IMR-90 (cell line): ENCODE results near the gene PGK2.

Source experiments
- BHLHE40 ChIP-seq: fragments of 150-350 bp; IDR thresholded peaks from 2 replicates; pipeline ENCODE4 v1.6.1; 2016; ENCODE audit warnings: mild to moderate bottlenecking, low read depth, low read length
- NFE2L2 ChIP-seq: fragments of 150-350 bp; IDR thresholded peaks from 2 replicates; pipeline ENCODE4 v1.6.1; 2016; ENCODE audit warnings: low read depth, mild to moderate bottlenecking, low read length
- RAD21 ChIP-seq: IDR thresholded peaks from 2 replicates; pipeline ENCODE4 v1.6.1; 2012; ENCODE audit warnings: low read length, improper control_type of control experiment
- TF ChIP-seq, protein P1 (sequence below): conservative IDR thresholded peaks from 2 replicates; pipeline ENCODE4 v1.5.1; 2012; ENCODE audit warnings: mild to moderate bottlenecking, low read depth, low read length, improper control_type of control experiment

DNA sequence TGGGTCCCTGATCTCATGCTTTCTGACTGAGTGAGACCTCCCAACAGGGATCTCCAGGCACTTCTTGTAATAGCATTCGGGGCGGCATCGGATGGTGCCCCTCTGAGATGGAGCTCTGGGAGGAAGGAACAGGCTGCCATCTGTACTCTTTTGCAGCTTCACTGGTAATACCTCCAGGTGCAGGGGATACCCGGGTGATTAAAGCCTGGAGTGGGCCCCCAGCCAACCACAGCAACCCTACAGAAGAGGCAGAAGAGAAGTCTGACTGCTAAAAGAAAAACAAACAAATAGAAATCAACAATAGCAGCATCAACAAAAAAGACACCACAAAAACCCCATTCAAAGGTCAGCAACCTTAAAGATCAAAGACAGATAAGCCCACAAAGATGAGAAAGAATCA lies 19.1 kb upstream of the PGK2 start:
- TF ChIP-seq, protein P1, sequence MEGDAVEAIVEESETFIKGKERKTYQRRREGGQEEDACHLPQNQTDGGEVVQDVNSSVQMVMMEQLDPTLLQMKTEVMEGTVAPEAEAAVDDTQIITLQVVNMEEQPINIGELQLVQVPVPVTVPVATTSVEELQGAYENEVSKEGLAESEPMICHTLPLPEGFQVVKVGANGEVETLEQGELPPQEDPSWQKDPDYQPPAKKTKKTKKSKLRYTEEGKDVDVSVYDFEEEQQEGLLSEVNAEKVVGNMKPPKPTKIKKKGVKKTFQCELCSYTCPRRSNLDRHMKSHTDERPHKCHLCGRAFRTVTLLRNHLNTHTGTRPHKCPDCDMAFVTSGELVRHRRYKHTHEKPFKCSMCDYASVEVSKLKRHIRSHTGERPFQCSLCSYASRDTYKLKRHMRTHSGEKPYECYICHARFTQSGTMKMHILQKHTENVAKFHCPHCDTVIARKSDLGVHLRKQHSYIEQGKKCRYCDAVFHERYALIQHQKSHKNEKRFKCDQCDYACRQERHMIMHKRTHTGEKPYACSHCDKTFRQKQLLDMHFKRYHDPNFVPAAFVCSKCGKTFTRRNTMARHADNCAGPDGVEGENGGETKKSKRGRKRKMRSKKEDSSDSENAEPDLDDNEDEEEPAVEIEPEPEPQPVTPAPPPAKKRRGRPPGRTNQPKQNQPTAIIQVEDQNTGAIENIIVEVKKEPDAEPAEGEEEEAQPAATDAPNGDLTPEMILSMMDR: no peak
- no peak for TF ChIP-seq RAD21
- no peak for TF ChIP-seq NFE2L2
- TF ChIP-seq BHLHE40: no peak
